ENCODE data around the gene RLBP1.

Gene RLBP1

GRCh38 chr15:89192136-89192535 is 29.2 kb downstream of the RLBP1 start:
- peaks cover 6% of the 10 kb centered on the region for H3K4me1 ChIP-seq (ENCODE audit: insufficient read depth, low read length, poor library complexity, severe bottlenecking)
- H3K36me3 ChIP-seq (ENCODE audit: insufficient read depth, low read length), result peaks cover 81% of the 10 kb centered on the region; the same call in 1 of the 2 replicates
- H3K4me3 ChIP-seq (ENCODE audit: low read length, poor library complexity, severe bottlenecking), result no peak overlapping the region
- no peaks in the 10 kb centered on the region for H3K9me3 ChIP-seq (ENCODE audit: insufficient read depth, low read depth, low read length)
- no peaks in the 10 kb centered on the region for H3F3A ChIP-seq (ENCODE audit: low read depth)
- no peaks in the 10 kb centered on the region for H4K20me1 ChIP-seq (ENCODE audit: insufficient read depth, low read length, poor library complexity, severe bottlenecking)
- no peak overlapping the region for H3K4me2 ChIP-seq (ENCODE audit: low read depth, low read length, poor library complexity, severe bottlenecking)
- H3K79me2 ChIP-seq (ENCODE audit: insufficient read depth, low read length), result no peaks in the 10 kb centered on the region
- TF ChIP-seq, protein P1, sequence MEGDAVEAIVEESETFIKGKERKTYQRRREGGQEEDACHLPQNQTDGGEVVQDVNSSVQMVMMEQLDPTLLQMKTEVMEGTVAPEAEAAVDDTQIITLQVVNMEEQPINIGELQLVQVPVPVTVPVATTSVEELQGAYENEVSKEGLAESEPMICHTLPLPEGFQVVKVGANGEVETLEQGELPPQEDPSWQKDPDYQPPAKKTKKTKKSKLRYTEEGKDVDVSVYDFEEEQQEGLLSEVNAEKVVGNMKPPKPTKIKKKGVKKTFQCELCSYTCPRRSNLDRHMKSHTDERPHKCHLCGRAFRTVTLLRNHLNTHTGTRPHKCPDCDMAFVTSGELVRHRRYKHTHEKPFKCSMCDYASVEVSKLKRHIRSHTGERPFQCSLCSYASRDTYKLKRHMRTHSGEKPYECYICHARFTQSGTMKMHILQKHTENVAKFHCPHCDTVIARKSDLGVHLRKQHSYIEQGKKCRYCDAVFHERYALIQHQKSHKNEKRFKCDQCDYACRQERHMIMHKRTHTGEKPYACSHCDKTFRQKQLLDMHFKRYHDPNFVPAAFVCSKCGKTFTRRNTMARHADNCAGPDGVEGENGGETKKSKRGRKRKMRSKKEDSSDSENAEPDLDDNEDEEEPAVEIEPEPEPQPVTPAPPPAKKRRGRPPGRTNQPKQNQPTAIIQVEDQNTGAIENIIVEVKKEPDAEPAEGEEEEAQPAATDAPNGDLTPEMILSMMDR (conservative IDR thresholded peaks at IDR 0.05; ENCODE audit: low read length), result no peak
- no peak for TF ChIP-seq EZH2phosphoT487 (IDR thresholded peaks at IDR 0.05; ENCODE audit: borderline replicate concordance)
- no peak overlapping the region for H3K9ac ChIP-seq (ENCODE audit: low read depth, low read length, poor library complexity, severe bottlenecking)
- no peaks in the 10 kb centered on the region for H3K9me2 ChIP-seq (replicated peaks; ENCODE audit: low read depth, low read length)
- no peaks in the 10 kb centered on the region for H3K27me3 ChIP-seq (ENCODE audit: insufficient read depth, low read length, poor library complexity, severe bottlenecking)
- no peak overlapping the region for H2AFZ ChIP-seq (ENCODE audit: low read length)

DNA sequence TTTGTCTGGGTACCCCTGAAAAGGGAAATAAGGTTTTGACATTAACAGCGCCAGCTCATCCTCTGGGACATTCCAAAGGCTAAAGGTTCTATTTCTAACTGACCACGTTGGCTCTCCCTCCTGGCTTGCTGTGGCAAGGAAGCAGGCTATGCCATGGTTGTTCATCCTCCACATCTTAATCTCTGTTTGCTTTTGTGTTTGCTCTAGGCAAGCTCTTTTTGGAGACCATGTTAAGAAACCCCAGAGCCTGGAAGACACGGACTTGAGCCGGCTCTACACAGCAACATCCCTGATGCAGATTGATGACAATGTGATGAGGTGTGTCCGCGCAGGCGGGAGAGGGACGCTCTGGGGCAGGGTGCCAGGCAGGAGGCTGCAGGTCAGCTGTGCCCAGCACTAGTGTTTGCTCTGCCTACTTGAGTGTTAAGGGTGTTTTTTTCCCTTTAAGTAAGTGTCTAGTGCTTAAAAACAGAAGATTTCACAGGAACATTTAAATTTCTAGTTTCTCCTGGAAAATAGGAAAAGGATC is 33.3 kb downstream of the RLBP1 start:
- Histone ChIP-seq H3K4me2 (ENCODE audit: low read depth, low read length, poor library complexity, severe bottlenecking) (no peak overlapping the region), H3K79me2 (ENCODE audit: insufficient read depth, low read length) (no peaks in the 10 kb centered on the region), H3K27me3 (ENCODE audit: insufficient read depth, low read length, poor library complexity, severe bottlenecking) (no peaks in the 10 kb centered on the region), H3K36me3 (ENCODE audit: insufficient read depth, low read length) (peaks cover 78% of the 10 kb centered on the region; the same call in 1 of the 2 replicates), H3K9me2 (replicated peaks; ENCODE audit: low read depth, low read length) (no peaks in the 10 kb centered on the region), H3F3A (ENCODE audit: low read depth) (no peaks in the 10 kb centered on the region), H3K4me1 (ENCODE audit: insufficient read depth, low read length, poor library complexity, severe bottlenecking) (peaks cover 6% of the 10 kb centered on the region), H3K9ac (ENCODE audit: low read depth, low read length, poor library complexity, severe bottlenecking) (no peak overlapping the region), H2AFZ (ENCODE audit: low read length) (no peak overlapping the region), H3K9me3 (ENCODE audit: insufficient read depth, low read depth, low read length) (no peaks in the 10 kb centered on the region), H3K4me3 (ENCODE audit: low read length, poor library complexity, severe bottlenecking) (no peak overlapping the region), H4K20me1 (ENCODE audit: insufficient read depth, low read length, poor library complexity, severe bottlenecking) (no peaks in the 10 kb centered on the region)
- no peak for TF ChIP-seq EZH2phosphoT487 (IDR thresholded peaks at IDR 0.05; ENCODE audit: borderline replicate concordance)
- TF ChIP-seq, protein P1 (conservative IDR thresholded peaks at IDR 0.05; ENCODE audit: low read length), result no peak

GRCh38 chr15:89187301-89187985 is 33.9 kb downstream of the RLBP1 start:
- no peaks in the 10 kb centered on the region for H3K9me3 ChIP-seq (ENCODE audit: insufficient read depth, low read depth, low read length)
- peaks cover 6% of the 10 kb centered on the region for H3K4me1 ChIP-seq (ENCODE audit: insufficient read depth, low read length, poor library complexity, severe bottlenecking)
- no peaks in the 10 kb centered on the region for H4K20me1 ChIP-seq (ENCODE audit: insufficient read depth, low read length, poor library complexity, severe bottlenecking)
- H3K36me3 ChIP-seq (ENCODE audit: insufficient read depth, low read length), result peaks cover 75% of the 10 kb centered on the region; the same call in 1 of the 2 replicates
- no peaks in the 10 kb centered on the region for H3F3A ChIP-seq (ENCODE audit: low read depth)
- H3K9me2 ChIP-seq (replicated peaks; ENCODE audit: low read depth, low read length), result no peaks in the 10 kb centered on the region
- no peak overlapping the region for H3K9ac ChIP-seq (ENCODE audit: low read depth, low read length, poor library complexity, severe bottlenecking)
- TF ChIP-seq, protein P1 (conservative IDR thresholded peaks at IDR 0.05; ENCODE audit: low read length), result no peak
- no peak for TF ChIP-seq EZH2phosphoT487 (IDR thresholded peaks at IDR 0.05; ENCODE audit: borderline replicate concordance)
- H3K4me3 ChIP-seq (ENCODE audit: low read length, poor library complexity, severe bottlenecking), result no peak overlapping the region
- no peaks in the 10 kb centered on the region for H3K79me2 ChIP-seq (ENCODE audit: insufficient read depth, low read length)
- H2AFZ ChIP-seq (ENCODE audit: low read length), result no peak overlapping the region
- H3K27me3 ChIP-seq (ENCODE audit: insufficient read depth, low read length, poor library complexity, severe bottlenecking), result no peaks in the 10 kb centered on the region
- H3K4me2 ChIP-seq (ENCODE audit: low read depth, low read length, poor library complexity, severe bottlenecking), result no peak overlapping the region
